Ecto neural progenitor cell (in vitro differentiated cells): ENCODE data around the gene TBCK.
"Not testable (repeated sequence)": the region's sequence is repeated elsewhere in the genome, so short reads cannot be mapped to it uniquely, and the experiment has no call there.

ENCODE experiments used
- DNase-seq: peaks from one replicate; pipeline ENCODE4 v3.0.0-alpha.2; 2018; ENCODE audit warnings: low spot score

The TBCK gene

GRCh38 chr4:106114270-106114669 lies 201.7 kb downstream of the TBCK start:
- DNase-seq, result no peak

GRCh38 chr4:106111778-106112469 lies 204.1 kb downstream of the TBCK start:
- not testable (repeated sequence) for DNase-seq

GRCh38 chr4:106109929-106110328 lies 206.1 kb downstream of the TBCK start:
- no peak for DNase-seq

GRCh38 chr4:106105697-106106096 lies 210.3 kb downstream of the TBCK start:
- DNase-seq, result no peak

- DNase-seq, result no peak
Measured at GRCh38 chr4:106104276-106104675, 211.7 kb downstream of the TBCK start.

- no peak for DNase-seq
Measured at GRCh38 chr4:106096454-106096853, 219.6 kb downstream of the TBCK start.

- no peak for DNase-seq
Measured at GRCh38 chr4:106095408-106095807, 220.6 kb downstream of the TBCK start.

GRCh38 chr4:106092361-106093040 lies 223.5 kb downstream of the TBCK start:
- DNase-seq, result no peak

- DNase-seq, result no peak
Measured at GRCh38 chr4:106090826-106091225, 225.2 kb downstream of the TBCK start.

- DNase-seq, result no peak
Measured at GRCh38 chr4:106083065-106083464, 232.9 kb downstream of the TBCK start.

GRCh38 chr4:106080376-106080775 lies 235.6 kb downstream of the TBCK start:
- no peak for DNase-seq

- DNase-seq, result no peak
Measured at GRCh38 chr4:106079616-106080015, 236.4 kb downstream of the TBCK start.

GRCh38 chr4:106065018-106065417 lies 251.0 kb downstream of the TBCK start:
- no peak for DNase-seq

GRCh38 chr4:106063009-106063408 lies 253.0 kb downstream of the TBCK start:
- DNase-seq, result no peak

GRCh38 chr4:106062452-106062875 lies 253.5 kb downstream of the TBCK start:
- DNase-seq, result no peak

- DNase-seq, result no peak
Measured at GRCh38 chr4:106058921-106059320, 257.1 kb downstream of the TBCK start.

GRCh38 chr4:106056914-106057313 lies 259.1 kb downstream of the TBCK start:
- DNase-seq, result no peak

GRCh38 chr4:106051514-106051913 lies 264.5 kb downstream of the TBCK start:
- no peak for DNase-seq

GRCh38 chr4:106049490-106049889 lies 266.5 kb downstream of the TBCK start:
- no peak for DNase-seq

GRCh38 chr4:106048250-106048971 lies 267.6 kb downstream of the TBCK start:
- DNase-seq, result no peak

- DNase-seq, result no peak
Measured at GRCh38 chr4:106046083-106046482, 269.9 kb downstream of the TBCK start.

GRCh38 chr4:106041294-106042002 lies 274.6 kb downstream of the TBCK start:
- no peak for DNase-seq
